Stomach (tissue), 4 donors: ENCODE results near the gene RPP21.

Experiments
- EP300 ChIP-seq: sonication (generic); formaldehyde crosslinking; IDR thresholded peaks from one replicate; pipeline ENCODE4 v1.6.1; 2017; ENCODE audit warnings: antibody characterized with exemption
- POLR2A ChIP-seq, 4 donors: fragments of 450-650 bp; IDR thresholded peaks; one replicate each; pipeline ENCODE4 v1.6.1; 2016; ENCODE audit warnings: antibody characterized with exemption in 4 of 4, control low read depth in 2 of 4, mild to moderate bottlenecking in 1 of 4, moderate library complexity in 1 of 4
- POLR2AphosphoS5 ChIP-seq, 3 donors: sonication (generic); formaldehyde crosslinking; IDR thresholded peaks; one replicate each; pipeline ENCODE4 v1.6.1; 2016; ENCODE audit warnings: antibody characterized with exemption in 3 of 3
- TF ChIP-seq, protein P1 (sequence below), 7 experiments: fragments of 450-650 bp in 4 of 7; fragments of 200-600 bp in 3 of 7; sonication (generic) in 3 of 7; IDR thresholded peaks; one replicate each; pipeline ENCODE4 v1.5.1; 2016 to 2019; ENCODE audit warnings: antibody characterized with exemption in 7 of 7, control low read depth in 2 of 7, mild to moderate bottlenecking in 1 of 7

DNA sequence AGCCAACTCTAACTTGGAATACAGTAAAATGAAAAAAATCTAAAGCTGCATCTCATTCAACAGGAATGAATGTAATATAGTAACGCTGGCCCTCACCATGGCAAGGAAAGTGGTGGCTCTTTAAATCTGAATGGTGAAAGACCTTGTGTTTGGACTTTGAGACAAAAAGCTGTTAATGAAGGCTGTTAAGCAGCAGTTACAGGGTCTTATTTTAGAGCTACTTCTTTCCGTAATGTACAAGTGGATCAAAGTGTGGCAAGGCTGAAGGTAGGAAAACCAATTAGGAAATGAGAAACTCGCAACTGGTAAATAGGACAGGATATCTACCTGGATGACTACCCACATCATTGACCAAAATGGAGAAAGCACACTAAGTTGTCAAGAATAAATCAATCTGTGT, 29.8 kb upstream of the RPP21 start:
- TF ChIP-seq, protein P1, sequence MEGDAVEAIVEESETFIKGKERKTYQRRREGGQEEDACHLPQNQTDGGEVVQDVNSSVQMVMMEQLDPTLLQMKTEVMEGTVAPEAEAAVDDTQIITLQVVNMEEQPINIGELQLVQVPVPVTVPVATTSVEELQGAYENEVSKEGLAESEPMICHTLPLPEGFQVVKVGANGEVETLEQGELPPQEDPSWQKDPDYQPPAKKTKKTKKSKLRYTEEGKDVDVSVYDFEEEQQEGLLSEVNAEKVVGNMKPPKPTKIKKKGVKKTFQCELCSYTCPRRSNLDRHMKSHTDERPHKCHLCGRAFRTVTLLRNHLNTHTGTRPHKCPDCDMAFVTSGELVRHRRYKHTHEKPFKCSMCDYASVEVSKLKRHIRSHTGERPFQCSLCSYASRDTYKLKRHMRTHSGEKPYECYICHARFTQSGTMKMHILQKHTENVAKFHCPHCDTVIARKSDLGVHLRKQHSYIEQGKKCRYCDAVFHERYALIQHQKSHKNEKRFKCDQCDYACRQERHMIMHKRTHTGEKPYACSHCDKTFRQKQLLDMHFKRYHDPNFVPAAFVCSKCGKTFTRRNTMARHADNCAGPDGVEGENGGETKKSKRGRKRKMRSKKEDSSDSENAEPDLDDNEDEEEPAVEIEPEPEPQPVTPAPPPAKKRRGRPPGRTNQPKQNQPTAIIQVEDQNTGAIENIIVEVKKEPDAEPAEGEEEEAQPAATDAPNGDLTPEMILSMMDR (IDR thresholded peaks at IDR 0.05), result no peak
- TF ChIP-seq POLR2AphosphoS5 (IDR thresholded peaks at IDR 0.05) (no peak), EP300 (no peak), POLR2A (IDR thresholded peaks at IDR 0.05) (no peak)
